Measurements from ENCODE around the gene B4GALT7.

DNA sequence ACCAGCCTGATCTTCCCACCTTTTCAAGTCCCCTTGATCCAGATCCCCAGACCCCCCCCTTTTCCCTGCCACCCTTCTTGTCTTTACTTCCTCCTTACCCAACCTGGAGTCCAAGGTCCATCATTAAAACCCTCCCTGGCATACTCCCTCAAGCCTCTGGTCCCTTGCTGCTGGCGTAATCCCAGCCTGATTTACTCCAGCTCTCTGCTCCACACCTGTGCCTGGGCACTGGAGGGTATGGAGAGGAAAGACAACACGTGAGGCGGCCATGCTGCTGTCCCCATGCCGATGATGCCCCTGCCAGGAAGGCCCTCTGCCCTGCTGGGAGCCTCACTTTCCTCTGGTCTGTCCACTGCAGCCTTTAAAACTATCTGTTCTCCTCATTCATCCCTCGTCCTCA is 5.1 kb downstream of the B4GALT7 start:
- no peak for TF ChIP-seq CTCF (IDR thresholded peaks at IDR 0.05)
- no peak for TF ChIP-seq POLR2AphosphoS5 (IDR thresholded peaks at IDR 0.05)
